IPS-NIHi11 (cell line): ENCODE data around the gene ECT2L.
"Not testable (repeated sequence)": the region's sequence is repeated elsewhere in the genome, so short reads cannot be mapped to it uniquely, and the experiment has no call there.

Experiments
- DNase-seq: peaks from one replicate; pipeline ENCODE4 v3.0.0; 2012; ENCODE audit warnings: mixed read lengths, low spot score

ECT2L gene

GRCh38 chr6:138931660-138932059, 135.8 kb downstream of the ECT2L start:
- no peak for DNase-seq

GRCh38 chr6:138936873-138937272, 141.0 kb downstream of the ECT2L start:
- not testable (repeated sequence) for DNase-seq

- DNase-seq: no peak
These were observed 147.3 kb downstream of the ECT2L start for GRCh38 chr6:138943089-138943625.

GRCh38 chr6:138944412-138944811, 148.5 kb downstream of the ECT2L start:
- peak; percentile 14 for DNase-seq

GRCh38 chr6:138945354-138945753, 149.5 kb downstream of the ECT2L start:
- peak; percentile 21 for DNase-seq

GRCh38 chr6:138948004-138948403, 152.1 kb downstream of the ECT2L start:
- no peak for DNase-seq

- DNase-seq: no peak
These were observed 152.8 kb downstream of the ECT2L start for GRCh38 chr6:138948546-138949179.

GRCh38 chr6:138953451-138953850, 157.6 kb downstream of the ECT2L start:
- no peak for DNase-seq
